ENCODE measurements around the gene FBRSL1.

The FBRSL1 gene

GRCh38 chr12:132484183-132484890, 5.6 kb upstream of the FBRSL1 start:
- no peak for DNase-seq (ENCODE audit: low read depth)

- DNase-seq (ENCODE audit: low read depth): no peak
Measured at GRCh38 chr12:132484891-132485441, 5.0 kb upstream of the FBRSL1 start.

GRCh38 chr12:132485619-132486018, 4.3 kb upstream of the FBRSL1 start:
- no peak for DNase-seq (ENCODE audit: low read depth)

- DNase-seq (ENCODE audit: low read depth): no peak
Measured at GRCh38 chr12:132486168-132486567, 3.8 kb upstream of the FBRSL1 start.

GRCh38 chr12:132486576-132486975, 3.4 kb upstream of the FBRSL1 start:
- DNase-seq (ENCODE audit: low read depth): no peak

GRCh38 chr12:132487311-132487741, 2.6 kb upstream of the FBRSL1 start:
- DNase-seq (ENCODE audit: low read depth): no peak

GRCh38 chr12:132488127-132489077, 1.5 kb upstream of the FBRSL1 start:
- no peak for DNase-seq (ENCODE audit: low read depth)

- peak; percentile 14 for DNase-seq (ENCODE audit: low read depth)
Measured at GRCh38 chr12:132489078-132489601, 811 bp upstream of the FBRSL1 start.

GRCh38 chr12:132490422-132491137, 629 bp downstream of the FBRSL1 start:
- peak; percentile 43 for DNase-seq (ENCODE audit: low read depth)

GRCh38 chr12:132491138-132491663, 1.2 kb downstream of the FBRSL1 start:
- peak; percentile 9 for DNase-seq (ENCODE audit: low read depth)

- DNase-seq (ENCODE audit: low read depth): no peak
Measured at GRCh38 chr12:132491761-132492378, 1.9 kb downstream of the FBRSL1 start.

GRCh38 chr12:132492522-132492921, 2.6 kb downstream of the FBRSL1 start:
- no peak for DNase-seq (ENCODE audit: low read depth)

GRCh38 chr12:132492951-132493350, 3.0 kb downstream of the FBRSL1 start:
- no peak for DNase-seq (ENCODE audit: low read depth)

- no peak for DNase-seq (ENCODE audit: low read depth)
Measured at GRCh38 chr12:132493482-132494178, 3.7 kb downstream of the FBRSL1 start.

- DNase-seq (ENCODE audit: low read depth): no peak
Measured at GRCh38 chr12:132494294-132495164, 4.6 kb downstream of the FBRSL1 start.

GRCh38 chr12:132495165-132495544, 5.2 kb downstream of the FBRSL1 start:
- no peak for DNase-seq (ENCODE audit: low read depth)

GRCh38 chr12:132495629-132496357, 5.8 kb downstream of the FBRSL1 start:
- no peak for DNase-seq (ENCODE audit: low read depth)

- DNase-seq (ENCODE audit: low read depth): no peak
Measured at GRCh38 chr12:132496358-132496669, 6.4 kb downstream of the FBRSL1 start.

- no peak for DNase-seq (ENCODE audit: low read depth)
Measured at GRCh38 chr12:132496710-132497109, 6.8 kb downstream of the FBRSL1 start.
